Smooth muscle cell (in vitro differentiated cells): Measurements from ENCODE around the gene GRP. TPM values are rescaled to one million over a fixed set of nuclear protein-coding genes. Genes with fewer than 3 reads are reported as not detected.

Experiments used
- DNase-seq: peaks from one replicate; lab custom pipeline; 2025; ENCODE audit not compliant: unreplicated experiment; lab: John Stamatoyannopoulos, UW
- H2AFZ ChIP-seq: fragments of 200-600 bp; sonication (generic); 2 replicates; pipeline ENCODE4 v1.6.0; 2016; ENCODE audit warnings: antibody characterized with exemption, low read depth, mild to moderate bottlenecking
- H3F3A ChIP-seq: fragments of 200-600 bp; sonication (generic); 2 replicates; pipeline ENCODE4 v1.6.0; 2017; ENCODE audit warnings: antibody characterized with exemption, low read depth
- H3K27ac ChIP-seq: fragments of 200-600 bp; sonication (generic); 2 replicates; pipeline ENCODE4 v1.5.1; 2016; ENCODE audit warnings: low read depth, mild to moderate bottlenecking
- H3K27me3 ChIP-seq: fragments of 200-600 bp; sonication (generic); 2 replicates; pipeline ENCODE4 v1.6.1; 2016; ENCODE audit warnings: low read depth, mild to moderate bottlenecking
- H3K36me3 ChIP-seq: fragments of 200-600 bp; sonication (generic); 2 replicates; pipeline ENCODE4 v1.5.1; 2016; ENCODE audit warnings: low read depth
- H3K4me1 ChIP-seq: fragments of 200-600 bp; sonication (generic); 2 replicates; pipeline ENCODE4 v1.5.1; 2016; ENCODE audit warnings: low read depth
- H3K4me2 ChIP-seq: fragments of 200-600 bp; sonication (generic); 2 replicates; pipeline ENCODE4 v1.6.0; 2016; ENCODE audit warnings: mild to moderate bottlenecking
- H3K4me3 ChIP-seq: fragments of 200-600 bp; sonication (generic); 2 replicates; pipeline ENCODE4 v1.5.1; 2016; ENCODE audit warnings: mild to moderate bottlenecking
- H3K79me2 ChIP-seq: fragments of 200-600 bp; sonication (generic); 2 replicates; pipeline ENCODE4 v1.6.0; 2016; ENCODE audit warnings: low read depth, mild to moderate bottlenecking
- H3K9ac ChIP-seq: fragments of 200-600 bp; sonication (generic); 2 replicates; pipeline ENCODE4 v1.6.0; 2016; ENCODE audit warnings: low read depth
- H3K9me3 ChIP-seq: fragments of 200-600 bp; sonication (generic); replicated peaks from 2 replicates; pipeline ENCODE4 v1.5.1; 2016; ENCODE audit warnings: low read depth
- H4K20me1 ChIP-seq: fragments of 200-600 bp; sonication (generic); 2 replicates; pipeline ENCODE4 v1.6.0; 2016; ENCODE audit warnings: low read depth
- WGBS: methylation state at CpG from one replicate; pipeline ENCODE4 v1.1.7; 2016; ENCODE audit warnings: low lambda C conversion rate; 5-methylcytosine and 5-hydroxymethylcytosine counted together
- polyA plus RNA-seq: library from polyadenylated mRNA; unstranded; fragments of >200 nt; fragmentation: Nextera tagmentation; extraction: Ambion mirVana; gene quantifications from 2 replicates; pipeline ENCODE4 v1.2.1, GENCODE V29; 2016
- total RNA-seq: library from RNA; depleted of rRNA; stranded (reverse); fragments of >200 nt; gene quantifications from 2 replicates; pipeline ENCODE4 v1.2.3, GENCODE V29; 2014
- TF ChIP-seq, protein P1 (sequence below): fragments of 200-600 bp; sonication (generic); IDR thresholded peaks from 2 replicates; pipeline ENCODE4 v1.5.1; 2017; ENCODE audit warnings: borderline replicate concordance, mild to moderate bottlenecking, antibody characterized with exemption; ENCODE audit not compliant: insufficient read depth, poor library complexity, severe bottlenecking

The GRP gene
- total and polyA plus RNA-seq, 2 experiments from 2014 or later, result 1.0 TPM; not detected in 1

DNA sequence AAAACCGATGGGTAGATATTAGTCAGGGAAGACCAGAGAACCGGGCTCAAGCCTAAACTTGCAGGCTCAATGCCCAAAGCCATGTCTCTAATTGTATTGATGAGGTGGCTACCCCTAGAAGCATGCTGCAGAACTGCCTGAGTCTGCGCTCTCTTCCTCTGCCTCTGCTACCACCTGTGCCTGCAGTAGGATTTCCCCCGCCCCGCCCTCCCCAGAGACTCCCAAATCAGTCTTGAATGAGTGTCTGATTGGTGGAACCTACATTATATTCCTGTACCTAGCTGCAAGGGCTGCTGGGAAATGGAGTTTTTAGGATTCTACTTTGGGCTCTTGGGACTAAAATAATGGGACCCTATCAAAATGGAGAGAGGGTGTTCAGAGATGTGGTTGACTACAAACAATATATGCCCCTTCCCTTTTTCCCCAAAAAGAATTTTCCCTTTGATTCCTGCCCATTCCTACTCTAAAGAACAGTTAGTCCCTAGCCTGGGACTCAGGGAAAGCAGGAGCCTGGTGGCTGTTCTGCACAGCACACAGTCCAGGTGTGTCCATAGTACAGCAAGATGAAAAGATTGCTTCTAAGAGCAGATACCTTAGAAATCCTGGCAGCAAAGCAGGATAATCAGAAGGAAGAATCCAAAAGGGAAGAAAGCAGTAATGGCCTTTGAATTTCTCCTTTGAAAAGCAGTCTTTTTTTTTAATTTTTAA, 12.5 kb downstream of the GRP start:
- H3K27ac ChIP-seq, result no peak overlapping the region
- 59% methylated on average over 5 of the region's 5 CpGs for WGBS
- H3K36me3 ChIP-seq, result no peaks in the 10 kb centered on the region
- H3K79me2 ChIP-seq, result no peaks in the 10 kb centered on the region
- no peaks in the 10 kb centered on the region for H3K4me1 ChIP-seq
- H3K9me3 ChIP-seq, result no peaks in the 10 kb centered on the region
- no peak overlapping the region for H3K9ac ChIP-seq
- H2AFZ ChIP-seq, result no peak overlapping the region
- TF ChIP-seq, protein P1, sequence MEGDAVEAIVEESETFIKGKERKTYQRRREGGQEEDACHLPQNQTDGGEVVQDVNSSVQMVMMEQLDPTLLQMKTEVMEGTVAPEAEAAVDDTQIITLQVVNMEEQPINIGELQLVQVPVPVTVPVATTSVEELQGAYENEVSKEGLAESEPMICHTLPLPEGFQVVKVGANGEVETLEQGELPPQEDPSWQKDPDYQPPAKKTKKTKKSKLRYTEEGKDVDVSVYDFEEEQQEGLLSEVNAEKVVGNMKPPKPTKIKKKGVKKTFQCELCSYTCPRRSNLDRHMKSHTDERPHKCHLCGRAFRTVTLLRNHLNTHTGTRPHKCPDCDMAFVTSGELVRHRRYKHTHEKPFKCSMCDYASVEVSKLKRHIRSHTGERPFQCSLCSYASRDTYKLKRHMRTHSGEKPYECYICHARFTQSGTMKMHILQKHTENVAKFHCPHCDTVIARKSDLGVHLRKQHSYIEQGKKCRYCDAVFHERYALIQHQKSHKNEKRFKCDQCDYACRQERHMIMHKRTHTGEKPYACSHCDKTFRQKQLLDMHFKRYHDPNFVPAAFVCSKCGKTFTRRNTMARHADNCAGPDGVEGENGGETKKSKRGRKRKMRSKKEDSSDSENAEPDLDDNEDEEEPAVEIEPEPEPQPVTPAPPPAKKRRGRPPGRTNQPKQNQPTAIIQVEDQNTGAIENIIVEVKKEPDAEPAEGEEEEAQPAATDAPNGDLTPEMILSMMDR, result no peak
- DNase-seq, result no peak
- H3K4me3 ChIP-seq, result no peak overlapping the region
- H3K27me3 ChIP-seq, result peaks cover 4% of the 10 kb centered on the region
- H3K4me2 ChIP-seq, result no peak overlapping the region
- H3F3A ChIP-seq, result no peaks in the 10 kb centered on the region
- no peaks in the 10 kb centered on the region for H4K20me1 ChIP-seq

DNA sequence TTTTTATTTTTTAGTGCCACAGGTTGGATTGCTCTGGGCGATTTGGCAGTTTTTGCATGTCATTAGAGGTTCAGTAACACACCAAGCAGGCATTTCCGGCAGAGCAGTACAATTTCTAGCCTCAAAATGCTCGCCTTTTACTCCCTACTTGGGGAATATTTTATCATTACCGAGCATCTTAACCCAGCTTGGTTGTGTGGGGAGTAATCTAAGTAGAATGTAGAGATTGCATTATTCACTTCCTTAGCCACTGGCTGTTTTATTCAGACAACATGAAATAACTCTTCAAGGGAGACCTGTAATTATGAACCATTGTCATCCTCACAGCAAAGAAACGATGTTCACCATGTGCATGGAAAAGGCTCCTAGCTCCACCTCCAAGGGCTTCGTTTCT, 13.1 kb downstream of the GRP start:
- no peak overlapping the region for H3K4me2 ChIP-seq
- no peak overlapping the region for H3K4me3 ChIP-seq
- WGBS, result 77% methylated on average over 6 of the region's 6 CpGs
- no peaks in the 10 kb centered on the region for H3K9me3 ChIP-seq
- no peak overlapping the region for H3K9ac ChIP-seq
- no peaks in the 10 kb centered on the region for H4K20me1 ChIP-seq
- no peak overlapping the region for H3K27ac ChIP-seq
- H3K36me3 ChIP-seq, result no peaks in the 10 kb centered on the region
- H2AFZ ChIP-seq, result no peak overlapping the region
- no peak for DNase-seq
- no peaks in the 10 kb centered on the region for H3K4me1 ChIP-seq
- no peaks in the 10 kb centered on the region for H3F3A ChIP-seq
- TF ChIP-seq, protein P1, result no peak
- H3K79me2 ChIP-seq, result no peaks in the 10 kb centered on the region
- no peaks in the 10 kb centered on the region for H3K27me3 ChIP-seq

DNA sequence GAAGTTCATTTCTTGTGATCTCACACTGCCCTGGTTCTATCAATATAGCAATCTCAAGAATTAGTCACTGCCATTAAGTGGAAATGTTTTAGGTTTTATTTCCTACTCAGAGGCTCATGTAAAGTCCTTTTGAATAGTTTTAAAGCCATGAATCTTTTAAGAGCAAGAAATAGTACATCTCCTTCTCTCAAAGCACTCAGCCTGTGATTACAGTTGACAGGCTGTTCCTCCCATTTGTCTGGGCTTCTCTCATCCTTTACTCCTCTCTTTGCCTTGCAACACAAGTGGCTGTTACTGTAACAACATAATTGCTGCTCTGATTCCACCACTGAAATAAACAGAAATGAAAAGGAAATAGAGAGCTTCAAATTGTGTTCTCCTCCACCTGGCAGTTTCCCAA, 18.4 kb downstream of the GRP start:
- H3K9me3 ChIP-seq, result no peaks in the 10 kb centered on the region
- no peak overlapping the region for H3K4me3 ChIP-seq
- DNase-seq, result no peak
- no peaks in the 10 kb centered on the region for H3K36me3 ChIP-seq
- no peaks in the 10 kb centered on the region for H3K79me2 ChIP-seq
- TF ChIP-seq, protein P1, result no peak
- peaks cover 4% of the 10 kb centered on the region for H3K27me3 ChIP-seq
- no peak overlapping the region for H2AFZ ChIP-seq
- H3F3A ChIP-seq, result no peaks in the 10 kb centered on the region
- no peak overlapping the region for H3K9ac ChIP-seq
- no peak overlapping the region for H3K27ac ChIP-seq
- no peak overlapping the region for H3K4me2 ChIP-seq
- no peaks in the 10 kb centered on the region for H4K20me1 ChIP-seq
- no peaks in the 10 kb centered on the region for H3K4me1 ChIP-seq

DNA sequence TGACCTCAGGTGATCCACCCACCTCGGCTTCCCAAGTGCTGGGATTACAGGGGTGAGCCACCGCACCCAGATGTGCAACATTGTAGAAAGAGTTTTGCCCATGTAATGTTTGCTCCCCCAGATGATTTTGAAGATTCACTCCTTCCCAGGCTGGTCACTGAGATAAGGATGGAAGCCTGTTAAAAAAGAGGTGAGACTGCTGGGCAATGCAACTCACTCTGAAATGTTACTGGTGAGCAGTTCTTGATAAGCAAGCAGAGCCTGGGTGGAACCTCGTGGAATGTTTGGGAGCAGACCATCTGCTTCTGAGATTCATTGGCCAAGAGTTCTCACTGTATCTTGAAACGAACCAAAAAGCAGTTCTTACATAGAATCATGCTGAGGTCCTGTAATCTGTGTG, 19.7 kb downstream of the GRP start:
- Histone ChIP-seq H3K9me3 (no peaks in the 10 kb centered on the region), H3F3A (no peaks in the 10 kb centered on the region), H3K4me1 (no peaks in the 10 kb centered on the region), H3K9ac (no peak overlapping the region), H4K20me1 (no peaks in the 10 kb centered on the region), H3K27ac (no peak overlapping the region), H3K79me2 (no peaks in the 10 kb centered on the region), H3K36me3 (no peaks in the 10 kb centered on the region), H3K4me3 (no peak overlapping the region), H2AFZ (no peak overlapping the region), H3K27me3 (peaks cover 14% of the 10 kb centered on the region), H3K4me2 (no peak overlapping the region)
- TF ChIP-seq, protein P1, result no peak
- DNase-seq, result no peak
- WGBS, result 60% methylated on average over 4 of the region's 4 CpGs
